GM12878 (cell line): ENCODE data around the gene MARCHF9.

Experiments used
- CEBPB ChIP-seq, 2 experiments: fragments of 150-350 bp in 1 of 2; IDR thresholded peaks; 2 replicates each; pipeline ENCODE4 v1.6.1; 2012 to 2014; ENCODE audit warnings: low read depth in 2 of 2, low read length in 2 of 2, borderline replicate concordance in 1 of 2, inconsistent platforms in 1 of 2
- CHD2 ChIP-seq: IDR thresholded peaks from 2 replicates; pipeline ENCODE4 v1.6.1; 2011; ENCODE audit warnings: low read depth, low read length, improper control_type of control experiment, borderline replicate concordance
- GABPA ChIP-seq: IDR thresholded peaks from 2 replicates; pipeline ENCODE4 v1.6.1; 2014; ENCODE audit warnings: antibody characterized with exemption, low read depth, mild to moderate bottlenecking, inconsistent platforms
- NR2C2 ChIP-seq: IDR thresholded peaks from 2 replicates; pipeline ENCODE4 v1.6.1; 2011; ENCODE audit warnings: borderline replicate concordance, low read depth; ENCODE audit not compliant: control insufficient read depth, insufficient read length
- RCOR1 ChIP-seq: conservative IDR thresholded peaks from 2 replicates; pipeline ENCODE4 v1.6.1; 2012; ENCODE audit warnings: low read depth, low read length, improper control_type of control experiment
- SRF ChIP-seq, 2 experiments: IDR thresholded peaks; 2 replicates each; pipeline ENCODE4 v1.6.1; 2011; ENCODE audit warnings: low read depth in 2 of 2, low read length in 2 of 2, mild to moderate bottlenecking in 1 of 2, moderate library complexity in 1 of 2
- STAT1 ChIP-seq: fragments of 450-650 bp; conservative IDR thresholded peaks from 2 replicates; pipeline ENCODE4 v1.6.1; 2014; ENCODE audit warnings: antibody characterized with exemption, mild to moderate bottlenecking
- YY1 ChIP-seq: IDR thresholded peaks from 2 replicates; pipeline ENCODE4 v1.6.1; 2011; ENCODE audit warnings: low read depth, mild to moderate bottlenecking, low read length
- TF ChIP-seq, protein P1 (sequence below): IDR thresholded peaks from 2 replicates; pipeline ENCODE4 v1.6.1; 2012; ENCODE audit warnings: low read depth, low read length, improper control_type of control experiment
- TF ChIP-seq, protein P2 (sequence below): IDR thresholded peaks from 2 replicates; pipeline ENCODE4 v1.6.1; 2011; ENCODE audit warnings: mild to moderate bottlenecking, low read depth, low read length, moderate library complexity; ENCODE audit not compliant: insufficient replicate concordance

DNA sequence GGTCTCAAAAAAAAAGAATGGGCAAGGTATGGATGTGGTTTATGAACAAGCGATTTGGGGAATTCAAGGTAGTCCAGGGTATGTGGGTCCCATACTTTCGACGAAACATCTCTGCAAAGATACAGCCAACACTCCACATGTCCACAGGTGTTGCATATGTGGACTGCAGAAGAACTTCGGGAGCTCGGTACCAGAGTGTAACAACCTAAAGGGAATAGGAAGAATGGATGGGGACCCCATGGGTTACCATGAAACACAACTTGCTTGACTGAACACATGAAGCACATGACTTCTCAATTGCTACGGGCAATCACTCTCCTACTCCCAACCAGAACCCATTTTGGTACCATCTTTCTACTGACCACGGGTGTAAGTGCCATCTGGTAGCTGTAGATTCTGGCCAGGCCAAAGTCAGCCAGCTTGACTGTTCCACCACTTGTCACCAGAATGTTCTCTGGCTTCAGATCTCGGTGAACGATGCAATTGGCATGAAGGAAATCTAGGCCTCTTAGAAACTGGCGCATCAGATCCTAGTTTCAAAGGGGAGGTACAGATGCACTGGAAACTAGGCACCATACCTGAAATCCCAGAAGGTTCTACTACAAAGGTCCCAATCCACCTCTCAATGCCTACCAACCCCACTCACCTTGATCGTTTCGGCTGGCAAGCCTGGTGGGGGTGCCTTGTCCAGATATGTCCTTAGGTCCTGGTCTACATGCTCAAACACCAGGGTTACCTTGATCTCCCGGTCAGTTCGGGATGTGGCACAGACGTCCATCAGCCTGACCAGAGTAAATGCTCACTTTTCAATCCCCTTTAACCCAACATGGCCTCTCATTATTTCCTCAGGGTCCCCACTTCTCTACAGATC is 4.1 kb upstream of the MARCHF9 start:
- TF ChIP-seq STAT1 (no peak), SRF (IDR thresholded peaks at IDR 0.05; ENCODE audit: low read depth in 2 of 2, low read length in 2 of 2) (no peak), GABPA (no peak), CEBPB (IDR thresholded peaks at IDR 0.05; ENCODE audit: borderline replicate concordance in 1 of 2, low read depth in 2 of 2, low read length in 2 of 2) (no peak), CHD2 (no peak), RCOR1 (no peak), NR2C2 (no peak), YY1 (no peak)
- TF ChIP-seq, protein P1, sequence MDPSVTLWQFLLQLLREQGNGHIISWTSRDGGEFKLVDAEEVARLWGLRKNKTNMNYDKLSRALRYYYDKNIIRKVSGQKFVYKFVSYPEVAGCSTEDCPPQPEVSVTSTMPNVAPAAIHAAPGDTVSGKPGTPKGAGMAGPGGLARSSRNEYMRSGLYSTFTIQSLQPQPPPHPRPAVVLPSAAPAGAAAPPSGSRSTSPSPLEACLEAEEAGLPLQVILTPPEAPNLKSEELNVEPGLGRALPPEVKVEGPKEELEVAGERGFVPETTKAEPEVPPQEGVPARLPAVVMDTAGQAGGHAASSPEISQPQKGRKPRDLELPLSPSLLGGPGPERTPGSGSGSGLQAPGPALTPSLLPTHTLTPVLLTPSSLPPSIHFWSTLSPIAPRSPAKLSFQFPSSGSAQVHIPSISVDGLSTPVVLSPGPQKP: no peak
- TF ChIP-seq, protein P2, sequence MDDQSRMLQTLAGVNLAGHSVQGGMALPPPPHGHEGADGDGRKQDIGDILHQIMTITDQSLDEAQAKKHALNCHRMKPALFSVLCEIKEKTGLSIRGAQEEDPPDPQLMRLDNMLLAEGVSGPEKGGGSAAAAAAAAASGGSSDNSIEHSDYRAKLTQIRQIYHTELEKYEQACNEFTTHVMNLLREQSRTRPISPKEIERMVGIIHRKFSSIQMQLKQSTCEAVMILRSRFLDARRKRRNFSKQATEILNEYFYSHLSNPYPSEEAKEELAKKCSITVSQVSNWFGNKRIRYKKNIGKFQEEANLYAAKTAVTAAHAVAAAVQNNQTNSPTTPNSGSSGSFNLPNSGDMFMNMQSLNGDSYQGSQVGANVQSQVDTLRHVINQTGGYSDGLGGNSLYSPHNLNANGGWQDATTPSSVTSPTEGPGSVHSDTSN: no peak
